Tibial artery (tissue), 4 donors: Measurements from ENCODE around the gene YOD1.

Experiments used
- DNase-seq, 2 donors: peaks; one replicate each; pipeline ENCODE4 v3.0.0-alpha.2; 2019
- H3K27ac ChIP-seq, 2 donors: fragments of 200-600 bp; sonication (generic) in 1 of 2; 1 replicate in 1 of 2; 2 replicates in 1 of 2; pipeline ENCODE4 v1.5.1; 2018 to 2019; ENCODE audit warnings: mild to moderate bottlenecking in 1 of 2
- H3K27me3 ChIP-seq, 2 donors: fragments of 200-600 bp; sonication (generic) in 1 of 2; one replicate each; pipeline versions ENCODE4 v1.5.1 to v1.6.0; 2016 to 2019
- H3K36me3 ChIP-seq, 3 donors: fragments of 200-600 bp; sonication (generic) in 2 of 3; one replicate each; pipeline ENCODE4 v1.5.1; 2016 to 2019; ENCODE audit warnings: mild to moderate bottlenecking in 2 of 3
- H3K4me1 ChIP-seq, 4 donors: fragments of 200-600 bp; sonication (generic) in 2 of 4; 1 replicate in 3 of 4; 2 replicates in 1 of 4; pipeline ENCODE4 v1.5.1; 2016 to 2019
- H3K4me3 ChIP-seq, 2 donors: fragments of 200-600 bp; sonication (generic) in 1 of 2; 1 replicate in 1 of 2; 2 replicates in 1 of 2; pipeline ENCODE4 v1.5.1; 2018 to 2019; ENCODE audit warnings: mild to moderate bottlenecking in 2 of 2
- H3K9me3 ChIP-seq, 3 donors: fragments of 200-600 bp; sonication (generic) in 1 of 3; one replicate each; pipeline ENCODE4 v1.5.1; 2016 to 2019
- CTCF ChIP-seq, 2 experiments: fragments of 200-600 bp in 1 of 2; fragments of 450-650 bp in 1 of 2; IDR thresholded peaks; one replicate each; pipeline ENCODE4 v1.5.1; 2017 to 2019; ENCODE audit warnings: antibody characterized with exemption in 2 of 2, mild to moderate bottlenecking in 1 of 2, moderate library complexity in 1 of 2
- intact Hi-C: fragments of 100-400 bp; cut with DNase I; formaldehyde crosslinking; loops from one replicate; pipeline ENCODE4 v1.15.0; 2023; ENCODE audit warnings: low total_unique reads

YOD1 gene

GRCh38 chr1:207058252-207058651 is 7.2 kb upstream of the YOD1 start:
- no peak for TF ChIP-seq CTCF (IDR thresholded peaks at IDR 0.05)
- no peak for DNase-seq

GRCh38 chr1:207056673-207057072 is 5.7 kb upstream of the YOD1 start:
- no peaks in the 10 kb centered on the region for H3K9me3 ChIP-seq
- no peaks in the 10 kb centered on the region for H3K27me3 ChIP-seq
- H3K27ac ChIP-seq, result no peak overlapping the region
- peaks cover 0 to 17% (median 8%) of the 10 kb centered on the region in 4 donors for H3K4me1 ChIP-seq
- DNase-seq, result no peak
- H3K4me3 ChIP-seq, result no peak overlapping the region
- intact Hi-C loops, result no loop called here
- no peak for TF ChIP-seq CTCF (IDR thresholded peaks at IDR 0.05)
- H3K36me3 ChIP-seq, result peaks cover 4 to 5% (median 4%) of the 10 kb centered on the region in 3 donors

More at GRCh38 chr1:207058252-207058651, 7.2 kb upstream of the YOD1 start:
- Histone ChIP-seq H3K36me3 (peaks cover 9 to 21% (median 19%) of the 10 kb centered on the region in 3 donors), H3K27me3 (no peaks in the 10 kb centered on the region), H3K4me3 (no peak overlapping the region), H3K27ac (no peak overlapping the region), H3K9me3 (no peaks in the 10 kb centered on the region), H3K4me1 (peaks cover 0 to 8% (median 0%) of the 10 kb centered on the region in 4 donors)
- intact Hi-C loops, result no loop called here

DNA sequence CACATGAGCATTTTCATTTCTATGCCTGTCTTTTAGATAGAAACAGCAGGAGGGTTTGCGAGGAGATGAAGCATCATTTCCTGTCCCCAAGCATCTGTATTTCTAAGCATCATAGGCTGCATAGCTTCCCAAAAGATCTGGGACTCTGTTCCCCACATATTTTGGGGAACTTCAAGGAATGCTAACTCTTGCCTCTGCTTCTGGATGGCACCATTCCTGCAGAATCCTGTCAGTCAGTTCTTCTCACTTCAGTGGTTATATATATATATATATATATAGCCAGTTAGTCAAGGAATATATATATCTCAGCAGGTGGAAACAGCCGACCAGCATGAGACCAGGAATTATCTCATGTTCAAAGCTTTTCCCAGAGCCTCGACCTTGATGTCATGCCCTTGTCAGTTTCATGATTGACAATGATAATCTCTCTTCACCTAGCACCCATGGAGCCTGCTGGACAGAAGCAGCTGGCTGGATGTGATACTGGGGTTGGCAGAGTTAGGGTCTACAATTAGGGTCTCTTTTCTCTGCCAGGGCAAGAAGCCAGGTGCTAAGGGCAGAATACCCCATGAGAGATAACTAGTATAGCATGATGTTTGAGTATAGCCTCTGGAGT is 4.5 kb upstream of the YOD1 start:
- Histone ChIP-seq H3K27me3 (no peaks in the 10 kb centered on the region), H3K4me3 (no peak overlapping the region), H3K27ac (no peak overlapping the region), H3K36me3 (no peaks in the 10 kb centered on the region), H3K9me3 (no peaks in the 10 kb centered on the region), H3K4me1 (peaks cover 0 to 23% (median 10%) of the 10 kb centered on the region in 4 donors)
- DNase-seq, result no peak
- intact Hi-C loops, result no loop called here
- no peak for TF ChIP-seq CTCF (IDR thresholded peaks at IDR 0.05)

DNA sequence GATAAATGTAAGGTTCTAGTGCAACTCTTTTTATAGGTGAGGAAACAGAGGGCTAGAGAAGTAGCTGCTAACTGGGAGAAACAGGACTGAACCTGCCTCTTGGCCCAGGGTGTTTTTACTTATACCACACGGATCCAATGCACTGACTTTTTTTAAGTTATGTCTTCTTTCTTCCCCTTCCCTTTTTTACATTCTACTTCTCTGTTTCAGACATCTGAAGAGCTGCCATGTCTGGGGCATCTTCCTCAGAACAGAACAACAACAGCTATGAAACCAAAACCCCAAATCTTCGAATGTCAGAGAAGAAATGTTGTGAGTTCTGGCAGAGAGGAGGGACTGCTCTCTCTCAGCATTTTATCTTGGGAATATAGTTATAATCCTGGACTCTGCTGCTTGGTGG is 3.5 kb upstream of the YOD1 start:
- H3K27me3 ChIP-seq, result no peaks in the 10 kb centered on the region
- H3K4me3 ChIP-seq, result no peak overlapping the region
- TF ChIP-seq CTCF (IDR thresholded peaks at IDR 0.05), result no peak
- H3K27ac ChIP-seq, result peak overlapping the region; percentile 81 to 90
- no peaks in the 10 kb centered on the region for H3K9me3 ChIP-seq
- H3K4me1 ChIP-seq, result peaks cover 0 to 25% (median 14%) of the 10 kb centered on the region in 4 donors
- no peak for DNase-seq
- no peaks in the 10 kb centered on the region for H3K36me3 ChIP-seq
- intact Hi-C loops, result no loop called here

- peak; percentile 97 to 99 for DNase-seq
- peak within 1 kb of the TSS; percentile 81 to 90 for H3K27ac ChIP-seq
- no peaks in the 10 kb centered on the region for H3K27me3 ChIP-seq
- TF ChIP-seq CTCF (IDR thresholded peaks at IDR 0.05), result peak in 1 of 2 experiments; percentile 49
- H3K4me1 ChIP-seq, result peaks cover 0 to 31% (median 21%) of the 10 kb centered on the region in 4 donors
- H3K4me3 ChIP-seq, result peak within 1 kb of the TSS; percentile 61 to 70
- H3K9me3 ChIP-seq, result no peaks in the 10 kb centered on the region
- intact Hi-C loops, result no loop called here
- H3K36me3 ChIP-seq, result peaks cover 6 to 14% (median 13%) of the 10 kb centered on the region in 3 donors
Measured at GRCh38 chr1:207052911-207053769, 2.1 kb upstream of the YOD1 start, which contains the start of gene PFKFB2. Gene PFKFB2, plus strand, starts transcription at chr1:207053275. Its CDS starts 1,443 bp downstream, at chr1:207054718.
